ENCODE results near the gene PCF11.

GRCh38 chr11:83120327-83120726, 36.6 kb upstream of the PCF11 start:
- TF ChIP-seq REST (IDR thresholded peaks at IDR 0.05; ENCODE audit: insufficient read depth in 1 of 2, low read depth in 2 of 2, low read length in 2 of 2) (no peak), POLR2AphosphoS5 (IDR thresholded peaks at IDR 0.05; ENCODE audit: low read depth, low read length) (no peak), TAF1 (IDR thresholded peaks at IDR 0.05; ENCODE audit: borderline replicate concordance, insufficient read depth, low read length) (no peak), SIN3A (IDR thresholded peaks at IDR 0.05; ENCODE audit: borderline replicate concordance, insufficient read depth, low read length) (no peak)

Data from PFSK-1 (cell line).